Colonic mucosa (tissue), 4 donors: ENCODE measurements around the gene MIPOL1. TPM values are rescaled to one million over a fixed set of nuclear protein-coding genes. Genes with fewer than 3 reads are reported as not detected.

Source experiments
- DNase-seq: peaks from one replicate; pipeline ENCODE4 v3.0.0-alpha.2; 2020
- H3K27ac ChIP-seq: fragments of 200-600 bp; one replicate; pipeline ENCODE4 v1.8.0; 2021
- H3K27me3 ChIP-seq: fragments of 200-600 bp; one replicate; pipeline ENCODE4 v1.8.0; 2021
- H3K36me3 ChIP-seq: fragments of 200-600 bp; one replicate; pipeline ENCODE4 v1.8.0; 2021
- H3K4me1 ChIP-seq: fragments of 200-600 bp; one replicate; pipeline ENCODE4 v1.8.0; 2021; ENCODE audit warnings: mild to moderate bottlenecking
- H3K4me3 ChIP-seq: fragments of 200-600 bp; one replicate; pipeline ENCODE4 v1.8.0; 2021
- H3K9ac ChIP-seq, 2 donors: one replicate each; pipeline ENCODE4 v1.7.0; 2013; ENCODE audit warnings: control low read depth in 2 of 2, low read depth in 2 of 2, low read length in 2 of 2
- H3K9me3 ChIP-seq: fragments of 200-600 bp; one replicate; pipeline ENCODE4 v1.8.0; 2021
- intact Hi-C: fragments of 100-400 bp; cut with DNase I; formaldehyde crosslinking; loops from one replicate; pipeline ENCODE4 v1.14.1; 2022
- total RNA-seq, 2 donors: library from RNA; stranded (reverse); fragmentation: NEBNext Ultra II Directional in 1 of 2; extraction: Animal tissue kit (Norgen Biotek cat#: 25700) in 1 of 2; gene quantifications; one replicate each; pipeline ENCODE4 v1.2.1, GENCODE V29; 2021
- TF ChIP-seq, protein P1 (sequence below): fragments of 200-600 bp; IDR thresholded peaks from one replicate; pipeline ENCODE4 v1.8.0; 2022; ENCODE audit warnings: antibody characterized with exemption, mild to moderate bottlenecking
- donor health status: healthy.
- donor health status: DM: no; HTN: no; CAD: no.
- donor health status: DM: no; HTN: no; CAD: no.

Gene MIPOL1
- total RNA-seq, 2 donors from 2014 or later: 4.9 to 7.7 TPM

- TF ChIP-seq, protein P1, sequence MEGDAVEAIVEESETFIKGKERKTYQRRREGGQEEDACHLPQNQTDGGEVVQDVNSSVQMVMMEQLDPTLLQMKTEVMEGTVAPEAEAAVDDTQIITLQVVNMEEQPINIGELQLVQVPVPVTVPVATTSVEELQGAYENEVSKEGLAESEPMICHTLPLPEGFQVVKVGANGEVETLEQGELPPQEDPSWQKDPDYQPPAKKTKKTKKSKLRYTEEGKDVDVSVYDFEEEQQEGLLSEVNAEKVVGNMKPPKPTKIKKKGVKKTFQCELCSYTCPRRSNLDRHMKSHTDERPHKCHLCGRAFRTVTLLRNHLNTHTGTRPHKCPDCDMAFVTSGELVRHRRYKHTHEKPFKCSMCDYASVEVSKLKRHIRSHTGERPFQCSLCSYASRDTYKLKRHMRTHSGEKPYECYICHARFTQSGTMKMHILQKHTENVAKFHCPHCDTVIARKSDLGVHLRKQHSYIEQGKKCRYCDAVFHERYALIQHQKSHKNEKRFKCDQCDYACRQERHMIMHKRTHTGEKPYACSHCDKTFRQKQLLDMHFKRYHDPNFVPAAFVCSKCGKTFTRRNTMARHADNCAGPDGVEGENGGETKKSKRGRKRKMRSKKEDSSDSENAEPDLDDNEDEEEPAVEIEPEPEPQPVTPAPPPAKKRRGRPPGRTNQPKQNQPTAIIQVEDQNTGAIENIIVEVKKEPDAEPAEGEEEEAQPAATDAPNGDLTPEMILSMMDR: no peak
- Histone ChIP-seq H3K9me3 (no peaks in the 10 kb centered on the region), H3K36me3 (no peaks in the 10 kb centered on the region), H3K27ac (no peak overlapping the region), H3K27me3 (no peaks in the 10 kb centered on the region), H3K9ac (no peak overlapping the region), H3K4me1 (no peaks in the 10 kb centered on the region), H3K4me3 (no peak overlapping the region)
- intact Hi-C loops: no loop called here
- no peak for DNase-seq
Measured at GRCh38 chr14:37397941-37398215, 200.1 kb downstream of the MIPOL1 start.

GRCh38 chr14:37399517-37399916, 201.8 kb downstream of the MIPOL1 start:
- Histone ChIP-seq H3K4me3 (no peak overlapping the region), H3K36me3 (no peaks in the 10 kb centered on the region), H3K9ac (no peak overlapping the region), H3K4me1 (no peaks in the 10 kb centered on the region), H3K9me3 (no peaks in the 10 kb centered on the region), H3K27ac (no peak overlapping the region), H3K27me3 (no peaks in the 10 kb centered on the region)
- intact Hi-C loops: no loop called here
- TF ChIP-seq, protein P1: no peak
- DNase-seq: no peak

DNA sequence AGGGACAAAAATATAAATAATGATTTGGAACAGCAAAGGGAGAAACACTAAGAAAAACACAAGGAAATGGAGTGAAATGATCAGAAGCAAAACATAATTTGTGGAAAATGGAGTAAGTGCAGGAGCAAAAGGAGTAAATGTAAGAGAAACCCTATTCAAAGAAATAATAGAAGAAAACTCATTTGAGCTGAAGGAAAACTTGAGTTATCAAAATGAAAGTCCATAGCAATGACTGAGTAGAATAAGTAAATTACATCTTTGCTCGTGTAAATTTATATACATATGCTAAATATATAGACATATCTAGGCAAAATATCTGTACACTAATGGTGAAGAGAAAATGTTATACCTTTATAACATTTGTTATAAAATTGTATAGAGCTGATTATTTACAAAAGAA, 203.4 kb downstream of the MIPOL1 start:
- no peak overlapping the region for H3K4me3 ChIP-seq
- no peaks in the 10 kb centered on the region for H3K36me3 ChIP-seq
- H3K4me1 ChIP-seq: no peaks in the 10 kb centered on the region
- DNase-seq: no peak
- H3K9ac ChIP-seq: no peak overlapping the region
- TF ChIP-seq, protein P1: no peak
- no peaks in the 10 kb centered on the region for H3K27me3 ChIP-seq
- intact Hi-C loops: no loop called here
- H3K9me3 ChIP-seq: no peaks in the 10 kb centered on the region
- no peak overlapping the region for H3K27ac ChIP-seq

DNA sequence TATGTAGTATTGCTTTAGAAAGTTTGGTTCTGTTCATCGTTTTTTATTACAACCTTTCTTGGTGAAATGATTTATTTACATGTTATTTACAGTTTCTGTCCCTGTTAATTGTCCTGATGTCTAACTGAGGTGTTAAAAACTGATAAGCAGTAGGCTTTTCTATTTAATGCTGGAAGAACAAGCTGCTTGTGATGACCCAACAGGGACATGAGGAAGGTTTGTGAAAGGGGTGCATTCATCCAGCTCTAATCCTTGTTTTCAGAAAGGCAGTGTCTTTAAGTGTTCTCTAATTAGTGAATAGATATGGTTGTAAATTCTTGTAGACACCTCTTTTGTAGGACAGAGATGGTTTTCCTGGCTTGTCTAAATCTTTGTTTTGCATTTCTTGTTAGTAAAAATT, 205.9 kb downstream of the MIPOL1 start:
- no peaks in the 10 kb centered on the region for H3K27me3 ChIP-seq
- DNase-seq: no peak
- H3K4me1 ChIP-seq: no peaks in the 10 kb centered on the region
- TF ChIP-seq, protein P1: no peak
- H3K9me3 ChIP-seq: no peaks in the 10 kb centered on the region
- no peak overlapping the region for H3K27ac ChIP-seq
- H3K4me3 ChIP-seq: no peak overlapping the region
- H3K9ac ChIP-seq: no peak overlapping the region
- intact Hi-C loops: no loop called here
- no peaks in the 10 kb centered on the region for H3K36me3 ChIP-seq

- TF ChIP-seq, protein P1: no peak
- Histone ChIP-seq H3K4me3 (no peak overlapping the region), H3K36me3 (no peaks in the 10 kb centered on the region), H3K9me3 (no peaks in the 10 kb centered on the region), H3K27me3 (no peaks in the 10 kb centered on the region), H3K4me1 (no peaks in the 10 kb centered on the region), H3K27ac (no peak overlapping the region), H3K9ac (no peak overlapping the region)
- intact Hi-C loops: no loop called here
- DNase-seq: no peak
Measured at GRCh38 chr14:37406095-37406494, 208.4 kb downstream of the MIPOL1 start.
